SIG-M5 treated with dmso at 0.1 percent for 504 hours (cell line): Measurements from ENCODE around the gene ILF3.
A peak's percentile ranks its signal among the peaks of the same experiment; 100 is the strongest.
"Not testable (repeated sequence)": the region's sequence is repeated elsewhere in the genome, so short reads cannot be mapped to it uniquely, and the experiment has no call there.

Experiments
- DNase-seq: peaks from one replicate; lab custom pipeline; 2025; ENCODE audit not compliant: unreplicated experiment; lab: John Stamatoyannopoulos, UW

The ILF3 gene

DNA sequence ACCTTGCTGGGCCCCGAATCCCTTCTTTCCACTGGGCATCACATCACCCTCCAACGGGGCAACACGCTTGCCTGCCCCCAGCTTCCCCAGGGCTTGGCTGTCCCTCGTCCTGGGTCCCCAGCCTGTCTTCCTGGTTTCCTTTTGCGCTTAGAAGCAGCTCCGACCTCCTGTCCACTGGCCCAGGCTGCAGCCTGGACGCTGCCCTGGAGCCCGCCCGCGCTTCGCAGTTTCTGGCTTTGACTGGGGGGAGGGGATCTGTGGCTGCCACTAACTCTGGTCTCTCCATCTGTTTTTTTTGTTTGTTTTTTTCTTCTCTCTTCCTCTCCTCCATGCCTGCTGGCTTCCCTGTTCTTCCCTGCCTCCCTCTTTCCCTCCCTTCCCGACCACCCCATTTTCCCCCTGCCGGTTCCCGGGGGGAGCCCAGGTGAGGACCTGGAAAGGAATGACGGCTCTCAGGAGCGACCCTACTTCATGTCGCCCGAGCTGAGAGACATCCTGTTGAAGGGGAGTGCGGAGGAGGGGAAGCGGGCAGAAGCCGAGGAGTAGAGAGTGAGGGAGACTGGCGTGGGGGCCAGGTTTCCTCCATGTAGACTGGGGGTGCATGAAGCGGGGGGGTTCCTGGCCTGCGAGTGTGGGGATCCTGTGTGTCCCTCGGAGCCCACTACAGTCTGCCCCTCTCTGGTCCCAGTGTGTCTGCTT, 11.5 kb upstream of the ILF3 start:
- no peak for DNase-seq

DNA sequence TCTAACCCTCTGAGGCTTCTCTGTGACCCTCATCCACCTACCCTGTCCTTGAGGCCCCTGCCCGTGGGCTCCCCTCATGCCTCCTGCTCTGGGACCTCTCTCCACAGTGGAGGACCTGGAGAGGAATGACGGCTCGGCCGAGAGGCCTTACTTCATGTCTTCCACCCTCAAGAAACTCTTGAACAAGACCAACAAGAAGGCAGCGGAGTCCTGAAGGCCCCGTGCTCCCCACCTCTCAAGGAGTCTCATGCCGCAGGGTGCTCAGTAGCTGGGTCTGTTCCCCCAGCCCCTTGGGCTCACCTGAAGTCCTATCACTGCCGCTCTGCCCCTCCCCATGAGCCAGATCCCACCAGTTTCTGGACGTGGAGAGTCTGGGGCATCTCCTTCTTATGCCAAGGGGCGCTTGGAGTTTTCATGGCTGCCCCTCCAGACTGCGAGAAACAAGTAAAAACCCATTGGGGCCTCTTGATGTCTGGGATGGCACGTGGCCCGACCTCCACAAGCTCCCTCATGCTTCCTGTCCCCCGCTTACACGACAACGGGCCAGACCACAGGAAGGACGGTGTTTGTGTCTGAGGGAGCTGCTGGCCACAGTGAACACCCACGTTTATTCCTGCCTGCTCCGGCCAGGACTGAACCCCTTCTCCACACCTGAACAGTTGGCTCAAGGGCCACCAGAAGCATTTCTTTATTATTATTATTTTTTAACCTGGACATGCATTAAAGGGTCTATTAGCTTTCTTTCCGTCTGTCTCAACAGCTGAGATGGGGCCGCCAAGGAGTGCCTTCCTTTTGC, 10.8 kb upstream of the ILF3 start:
- no peak for DNase-seq

DNA sequence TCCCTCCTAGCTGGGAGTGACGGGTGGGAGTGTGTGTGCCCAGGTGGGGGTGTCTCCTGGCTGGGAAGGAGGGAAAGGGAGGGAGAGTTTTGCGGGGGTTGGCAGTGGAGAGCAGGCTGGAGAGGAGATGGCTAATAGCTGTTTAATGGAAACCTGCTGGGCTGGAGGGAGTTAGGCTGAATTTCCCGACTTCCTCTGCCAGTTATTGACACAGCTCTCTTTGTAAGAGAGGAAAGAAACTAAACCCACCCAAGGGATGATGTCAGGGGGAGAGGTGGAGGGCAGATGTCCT, 10.2 kb upstream of the ILF3 start:
- DNase-seq, result no peak

DNA sequence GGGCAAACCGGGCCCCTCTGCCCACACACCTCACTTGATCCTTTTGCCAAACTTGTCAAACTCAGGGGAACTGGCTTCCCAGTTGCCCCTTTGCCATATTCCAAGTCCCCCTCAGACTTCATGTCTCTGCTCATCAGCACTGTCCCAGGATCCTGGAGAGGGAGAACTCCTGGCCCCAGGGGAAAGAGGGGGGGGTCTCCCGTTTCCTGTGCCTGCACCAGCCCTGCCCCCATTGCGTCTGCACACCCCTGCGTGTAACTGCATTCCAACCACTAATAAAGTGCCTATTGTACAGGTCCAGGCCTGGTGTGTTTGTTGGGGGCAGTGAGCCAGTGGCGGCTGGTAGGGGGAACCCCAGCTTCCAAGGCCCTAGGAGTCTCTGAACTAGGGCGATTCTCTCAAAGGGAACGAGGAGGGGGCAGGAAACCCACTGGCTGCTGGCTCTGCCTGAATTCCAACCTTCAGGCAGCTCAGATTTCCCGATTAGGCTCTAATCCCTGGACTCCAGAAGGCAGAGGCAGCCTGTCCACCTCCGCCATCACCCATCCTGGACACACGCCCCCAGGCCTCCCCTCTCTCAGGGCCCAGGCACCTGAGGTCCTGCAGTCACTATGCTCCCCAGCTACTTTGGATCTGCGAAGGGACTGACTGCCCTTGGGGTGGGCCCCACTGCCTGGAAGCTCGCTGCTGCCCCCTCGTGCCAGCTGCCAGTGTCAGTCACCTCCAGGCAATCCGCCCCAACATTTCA, 9.7 kb upstream of the ILF3 start:
- peak; percentile 79 for DNase-seq

DNA sequence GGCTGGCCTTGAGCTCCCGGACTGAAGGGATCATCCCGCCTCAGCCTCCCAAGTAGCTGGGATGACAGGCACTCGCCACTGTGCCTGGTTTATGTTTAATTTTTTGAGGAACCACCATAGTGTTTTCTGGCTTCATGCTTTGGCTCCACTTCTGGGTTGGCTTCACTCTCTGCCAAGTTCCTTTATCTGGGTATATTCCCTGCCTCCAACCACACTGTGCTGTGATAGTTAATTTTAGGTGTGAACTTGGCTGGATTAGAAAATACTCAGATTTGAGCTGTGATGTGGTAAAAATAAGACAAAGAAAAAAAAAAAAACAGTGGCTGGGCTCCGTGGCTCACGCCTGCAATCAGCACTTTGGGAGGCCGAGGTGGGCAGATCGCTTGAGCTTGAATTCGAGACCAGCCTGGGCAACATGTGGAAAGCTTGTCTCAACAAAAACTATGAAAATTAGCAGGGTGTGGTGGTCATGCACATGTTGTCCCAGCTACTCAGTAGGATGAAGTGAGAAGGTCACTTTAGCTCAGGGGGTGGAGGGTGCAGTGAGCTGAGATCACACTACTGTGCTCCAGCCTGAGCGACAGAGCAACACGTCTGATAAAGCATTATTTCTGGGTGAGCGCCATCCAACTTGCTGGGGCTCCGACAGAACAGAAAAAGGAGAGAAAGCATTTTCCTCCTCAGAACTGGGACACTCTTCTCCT, 7.5 kb upstream of the ILF3 start:
- no peak for DNase-seq

DNA sequence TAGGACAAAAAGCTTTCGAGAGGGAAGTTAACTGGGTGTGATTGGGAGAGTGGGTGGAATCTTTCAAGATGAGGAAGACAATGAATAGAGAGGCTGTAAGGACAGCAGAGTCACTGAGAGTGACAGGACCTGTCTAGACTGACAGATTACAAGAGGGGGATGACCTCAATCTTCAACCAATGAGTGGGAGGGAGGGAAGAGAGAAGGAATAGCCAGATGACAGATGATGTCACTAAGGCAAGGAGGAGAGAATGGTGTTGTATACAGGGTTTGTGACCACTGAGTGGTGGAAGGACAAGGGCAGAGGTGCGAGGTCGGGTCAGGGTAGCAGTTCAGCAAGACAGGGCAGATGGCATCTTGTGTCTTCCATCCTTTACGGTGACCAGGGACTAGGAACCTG, 5.8 kb upstream of the ILF3 start:
- no peak for DNase-seq

DNA sequence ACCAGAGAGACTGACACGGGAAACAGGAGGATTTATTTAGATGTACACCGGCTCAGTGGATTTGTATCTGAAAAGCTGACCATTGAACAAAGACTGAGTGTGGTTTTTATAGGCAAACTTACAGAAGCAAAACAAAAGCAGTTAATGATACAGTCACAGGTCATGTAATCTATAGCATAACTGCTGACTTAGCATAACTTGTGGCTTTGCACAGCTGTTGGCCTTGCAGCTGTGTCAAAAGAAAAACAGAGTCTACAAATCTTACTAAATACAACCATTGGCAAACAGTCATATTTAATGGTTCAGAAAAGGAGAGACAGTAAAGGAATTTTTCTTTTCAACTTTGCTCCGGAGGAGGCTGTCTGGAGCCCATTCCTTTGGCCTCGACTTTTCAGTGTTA, 2.3 kb upstream of the ILF3 start:
- DNase-seq, result no peak

DNA sequence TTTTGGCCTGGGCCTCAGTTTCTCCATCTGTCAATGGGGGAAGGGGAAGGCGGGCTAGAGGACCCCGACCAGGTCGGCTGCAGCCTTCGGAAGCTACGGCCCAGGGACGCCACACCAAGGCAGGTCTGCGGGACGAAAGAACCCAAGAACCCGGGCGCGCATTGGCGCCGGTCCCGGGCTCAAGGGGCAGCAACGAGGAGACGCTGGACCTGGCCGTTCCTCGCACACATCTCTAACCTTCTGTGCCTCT, 739 bp upstream of the ILF3 start:
- no peak for DNase-seq

DNA sequence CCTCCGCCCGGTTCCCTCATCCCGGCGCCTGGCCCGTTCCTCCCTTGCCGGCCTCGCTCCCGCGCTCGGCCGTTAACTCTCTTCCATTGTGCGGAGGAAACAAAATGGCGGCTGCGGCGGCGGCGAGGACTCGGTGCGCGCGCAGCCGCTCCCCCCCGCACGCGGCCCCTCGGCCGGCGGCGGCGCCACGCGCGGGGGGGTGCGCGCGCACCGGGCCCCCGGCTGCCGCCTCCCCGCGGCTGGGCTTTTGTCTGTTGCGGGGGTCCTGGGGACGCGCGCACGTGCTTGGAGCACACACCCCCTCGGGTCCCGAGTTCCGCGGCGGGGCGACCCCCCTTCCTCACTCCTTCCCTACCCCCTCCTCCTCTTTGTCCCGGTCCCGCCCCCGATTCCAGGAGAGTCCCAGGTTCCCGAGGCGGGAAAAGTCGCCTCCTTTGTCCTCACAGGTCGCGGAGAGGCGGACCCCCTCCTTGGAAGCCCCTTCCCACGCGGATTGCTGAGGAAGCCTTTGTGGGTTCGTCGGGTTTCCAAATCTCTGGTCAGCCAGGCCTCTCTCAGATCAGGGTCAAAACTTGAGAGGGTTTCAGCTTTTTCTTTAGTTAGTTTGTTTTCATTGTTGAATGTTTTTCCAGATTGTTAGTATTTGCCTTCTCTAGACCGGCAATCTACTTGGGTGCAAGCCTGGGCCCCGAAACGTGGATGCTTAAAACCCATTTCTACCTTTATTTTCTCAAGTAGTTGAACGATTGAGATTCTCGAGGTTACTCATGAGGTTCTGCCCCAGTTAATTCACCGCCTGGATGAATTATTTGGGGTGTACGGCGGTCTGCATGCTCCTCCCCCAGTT, 687 bp downstream of the ILF3 start:
- DNase-seq, result peak; percentile 23

DNA sequence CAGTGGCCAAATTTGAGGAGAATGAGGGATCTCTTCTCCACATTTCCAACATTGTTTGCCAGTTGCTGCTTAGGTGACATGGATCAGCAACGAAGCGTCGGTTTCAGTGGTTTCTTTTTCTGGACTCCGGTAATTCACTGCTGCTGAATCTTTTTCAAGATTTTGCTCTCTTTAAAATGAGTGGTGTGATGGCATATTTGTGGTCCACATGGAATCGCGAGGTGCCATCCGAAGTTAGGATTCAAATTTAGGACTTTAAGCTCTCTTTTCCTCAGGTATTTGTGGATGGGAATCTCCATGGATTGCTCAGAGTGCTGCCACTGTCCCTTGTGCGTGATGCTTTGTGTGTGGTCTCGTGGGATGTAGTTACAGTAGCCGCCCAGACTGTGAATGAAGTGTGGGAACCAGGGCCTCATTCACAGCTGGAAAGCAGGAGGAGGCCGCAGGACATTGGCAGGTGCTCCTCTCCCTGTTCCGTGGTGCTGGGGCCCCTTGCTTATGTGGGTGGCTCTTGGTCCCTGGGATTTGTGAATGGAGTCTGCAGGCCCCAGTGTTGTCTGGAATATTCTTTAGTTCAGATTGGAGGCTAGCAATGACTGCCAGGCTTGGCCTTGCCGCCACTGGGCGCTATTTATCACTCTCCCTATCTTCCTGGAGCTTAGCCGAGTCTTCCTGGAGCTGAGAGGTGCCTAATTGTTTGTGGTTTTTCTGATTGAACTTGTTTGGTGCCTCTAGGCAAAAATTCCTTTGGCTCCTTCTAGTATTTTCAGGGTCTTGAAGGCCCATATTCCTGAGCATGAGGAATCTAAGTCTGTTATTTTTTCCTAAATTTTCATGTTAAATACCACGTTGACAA, 1.5 kb downstream of the ILF3 start:
- DNase-seq, result peak; percentile 40

DNA sequence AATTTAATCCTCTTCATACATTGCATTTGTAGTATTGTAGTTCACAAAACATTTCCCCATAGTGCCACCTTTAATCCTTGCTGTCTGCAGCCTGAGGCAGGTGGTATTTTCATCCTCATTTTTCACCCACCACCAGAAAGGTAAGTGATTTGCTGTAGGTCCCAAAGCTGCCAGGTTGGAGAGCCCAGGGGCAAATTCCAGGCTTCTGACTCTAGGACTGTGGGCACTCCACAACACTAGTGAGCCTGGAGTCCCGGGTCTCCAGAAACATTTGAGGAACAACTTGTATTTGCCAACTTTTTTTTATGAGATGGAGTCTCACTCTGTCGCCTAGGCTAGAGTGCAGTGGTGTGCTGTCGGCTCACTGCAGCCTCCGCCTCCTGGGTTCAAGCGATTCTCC, 6.2 kb downstream of the ILF3 start:
- no peak for DNase-seq

DNA sequence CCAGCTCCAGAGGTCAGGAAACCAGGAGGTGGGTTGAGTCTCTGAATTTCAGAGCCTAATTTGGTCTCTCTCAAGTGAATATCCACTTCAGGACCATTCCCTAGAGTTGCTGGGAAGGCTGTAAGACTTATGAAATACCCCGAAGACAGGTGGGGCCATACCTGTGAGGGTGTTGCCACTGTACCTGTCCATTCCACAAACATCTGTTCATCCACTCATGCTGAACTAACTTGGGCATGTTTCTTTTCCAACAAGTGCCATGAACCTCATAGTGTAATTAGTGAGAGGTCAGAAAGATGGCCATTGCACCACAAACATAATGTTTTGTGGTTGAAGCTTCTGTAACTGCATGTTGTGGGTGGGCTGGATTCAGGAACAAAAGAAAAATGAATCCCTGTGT, 7.8 kb downstream of the ILF3 start:
- no peak for DNase-seq

DNA sequence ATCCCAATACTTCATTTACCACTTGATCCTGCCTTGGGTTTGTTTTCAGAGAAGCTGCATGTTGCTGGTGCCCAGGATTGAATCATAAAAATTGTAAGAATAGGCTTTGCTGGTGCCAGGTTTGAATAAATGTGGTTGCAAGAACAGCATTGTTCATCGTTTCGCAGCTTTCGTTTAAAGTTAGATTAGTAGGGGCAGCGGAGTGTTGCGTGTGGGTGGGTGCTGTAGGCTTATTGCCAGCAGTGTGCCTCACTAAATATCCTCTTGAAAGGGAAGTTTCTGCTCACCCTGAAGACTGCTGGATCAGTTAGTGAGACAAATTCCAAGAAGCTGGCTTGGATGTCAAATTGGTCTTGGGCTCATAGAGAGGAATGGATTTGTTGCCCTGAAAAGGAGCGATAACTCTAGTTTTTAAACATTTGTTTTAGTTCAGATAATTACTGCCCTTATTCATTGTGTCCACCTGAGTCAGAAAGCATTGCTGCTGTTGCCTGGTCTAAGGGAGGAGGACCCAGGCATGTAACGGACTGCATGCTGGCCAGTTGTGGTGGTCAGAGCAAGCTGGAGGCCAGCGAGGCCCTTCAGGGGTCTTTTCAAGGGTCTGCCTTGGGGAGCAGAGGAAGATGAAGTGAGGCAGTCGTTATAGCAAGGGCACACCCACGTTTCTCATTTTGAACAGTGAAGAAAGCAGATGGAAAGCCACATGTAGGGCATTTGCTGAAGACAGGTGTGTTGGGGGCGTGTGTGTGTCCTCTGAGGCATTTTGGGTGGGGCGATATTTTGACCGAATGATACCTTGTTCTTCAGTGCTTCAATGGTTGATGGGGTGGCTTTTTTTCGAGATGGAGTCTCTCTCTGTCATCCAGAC, 8.5 kb downstream of the ILF3 start:
- no peak for DNase-seq

DNA sequence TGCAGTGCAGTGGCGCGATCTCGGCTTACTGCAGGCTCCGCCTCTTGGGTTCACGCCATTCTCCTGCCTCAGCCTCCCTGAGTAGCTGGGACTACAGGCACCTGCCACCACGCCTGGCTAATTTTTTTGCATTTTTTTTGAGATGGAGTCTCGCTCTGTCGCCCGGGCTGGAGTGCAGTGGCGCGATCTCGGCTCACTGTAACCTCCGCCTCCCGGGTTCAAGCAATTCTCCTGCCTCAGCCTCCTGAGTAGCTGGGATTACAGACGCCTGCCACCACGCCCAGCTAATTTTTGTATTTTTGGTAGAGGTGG, 9.1 kb downstream of the ILF3 start:
- DNase-seq, result not testable (repeated sequence)

DNA sequence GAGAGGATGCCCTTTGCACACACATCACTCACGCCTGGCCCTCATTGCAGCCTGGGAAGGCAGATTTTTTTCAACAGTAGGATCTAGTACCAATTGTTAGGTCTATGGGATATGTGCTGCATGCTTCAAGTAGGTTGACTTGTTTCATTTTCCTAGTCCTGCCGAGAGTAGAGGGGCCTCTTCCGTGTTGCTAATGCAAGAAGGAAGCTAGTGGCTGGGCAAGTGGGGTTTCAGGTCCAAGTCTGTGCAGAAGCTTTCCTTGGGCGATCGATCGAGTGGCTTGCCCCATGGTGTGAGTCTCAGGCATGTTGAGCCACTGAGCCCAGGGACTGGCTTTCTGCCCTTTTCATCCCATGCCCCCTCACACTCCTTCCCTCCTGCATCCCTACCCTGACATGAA, 13.7 kb downstream of the ILF3 start:
- no peak for DNase-seq

DNA sequence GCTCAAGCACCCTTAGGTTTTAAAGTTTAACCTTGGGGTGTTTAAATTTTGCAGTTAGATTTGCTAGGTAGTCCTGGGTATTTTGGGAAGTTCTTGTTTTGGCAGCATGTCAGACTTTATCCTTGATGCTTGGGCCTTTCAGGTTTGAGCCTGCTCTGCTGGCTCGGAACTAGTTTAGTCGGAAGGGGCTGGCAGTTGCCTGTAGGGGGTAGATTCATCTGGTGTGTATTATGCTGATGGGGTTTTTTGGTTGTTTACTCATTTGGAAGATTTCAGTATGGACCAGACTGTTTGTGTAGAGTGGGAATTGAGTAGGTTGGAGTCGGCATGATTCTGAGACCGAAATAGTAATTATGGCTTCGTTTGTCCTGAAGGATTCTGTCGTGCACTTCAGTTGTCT, 15.1 kb downstream of the ILF3 start:
- DNase-seq, result no peak

DNA sequence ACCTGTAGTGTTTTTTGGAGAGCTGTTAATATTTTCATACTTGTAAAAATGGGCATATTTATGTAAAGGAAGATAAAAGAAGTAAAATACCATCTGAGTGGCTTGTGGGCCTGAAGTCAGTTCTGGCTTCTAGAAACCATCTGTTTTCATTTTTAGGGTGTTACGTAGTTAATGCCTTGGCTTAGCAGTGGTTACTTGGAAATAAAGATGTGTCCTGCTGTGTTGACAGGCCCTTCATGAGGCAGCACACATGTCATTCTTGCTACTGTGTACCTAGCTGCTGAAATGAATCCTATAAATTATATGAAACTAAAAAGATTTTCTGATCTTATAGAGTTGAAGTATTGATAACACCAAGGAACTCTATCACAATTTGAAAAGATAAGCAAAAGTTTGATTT, 16.0 kb downstream of the ILF3 start:
- DNase-seq, result no peak

DNA sequence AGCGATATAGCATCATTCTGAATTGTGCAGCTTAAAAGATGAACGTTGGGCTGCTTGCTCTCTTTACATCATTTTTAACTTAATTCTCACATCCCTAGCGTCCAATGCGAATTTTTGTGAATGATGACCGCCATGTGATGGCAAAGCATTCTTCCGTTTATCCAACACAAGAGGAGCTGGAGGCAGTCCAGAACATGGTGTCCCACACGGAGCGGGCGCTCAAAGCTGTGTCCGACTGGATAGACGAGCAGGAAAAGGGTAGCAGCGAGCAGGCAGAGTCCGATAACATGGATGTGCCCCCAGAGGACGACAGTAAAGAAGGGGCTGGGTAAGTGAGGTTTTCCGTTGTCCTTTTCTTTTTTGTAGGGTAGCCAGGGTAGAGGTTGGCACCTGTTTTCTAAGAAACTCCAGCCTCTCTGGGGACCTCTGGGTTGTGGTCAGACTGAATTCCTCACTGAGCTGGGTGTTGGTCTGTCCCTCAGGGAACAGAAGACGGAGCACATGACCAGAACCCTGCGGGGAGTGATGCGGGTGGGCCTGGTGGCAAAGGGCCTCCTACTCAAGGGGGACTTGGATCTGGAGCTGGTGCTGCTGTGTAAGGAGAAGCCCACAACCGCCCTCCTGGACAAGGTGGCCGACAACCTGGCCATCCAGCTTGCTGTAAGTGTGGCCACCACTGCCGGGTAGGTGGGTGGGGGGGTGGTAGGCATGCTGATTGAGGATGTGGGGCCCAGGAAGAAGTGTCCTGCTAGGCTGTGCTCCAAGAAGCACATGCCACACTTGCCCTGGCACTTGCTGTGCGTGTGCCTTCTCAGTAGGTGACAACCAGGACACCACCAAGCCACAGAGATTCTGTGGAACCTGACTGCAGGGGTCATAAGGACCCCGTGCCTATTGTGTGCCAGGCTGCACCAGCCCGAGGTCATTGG, 17.0 kb downstream of the ILF3 start:
- DNase-seq, result no peak
